A549 (cell line): ENCODE data around the gene ARHGDIA. TPM values are rescaled to one million over a fixed set of nuclear protein-coding genes. Genes with fewer than 3 reads are reported as not detected.

ENCODE experiments used
- ATAC-seq, 2 experiments: fragments of 200-7000 bp in 1 of 2; fragments of >200 bp in 1 of 2; cut with Nextera tagmentation in 1 of 2; cut with Tn5 transposase in 1 of 2; 3 replicates each; pipeline versions ENCODE4 v1.8.0 to v1.9.1; 2018 to 2020; ENCODE audit warnings: mild to moderate bottlenecking in 1 of 2, moderate library complexity in 1 of 2
- CTCF ChIA-PET: fragments of 300-600 bp; sonication (Branson Sonifier 250); formaldehyde crosslinking; extraction: SDS; loops from one replicate; lab custom pipeline; 2021; ENCODE audit warnings: antibody characterized with exemption, inconsistent platforms; lab: Yijun Ruan, JAX
- POLR2A ChIA-PET: fragments of 350-600 bp; formaldehyde crosslinking; extraction: SDS; loops from one replicate; lab custom pipeline; 2021; ENCODE audit warnings: antibody characterized with exemption, inconsistent platforms; lab: Yijun Ruan, JAX
- DNase-seq, 2 experiments: peaks; one replicate each; pipeline versions ENCODE4 v3.0.0 to v3.0.0-alpha.2; 2011 to 2016; ENCODE audit warnings: low read depth in 1 of 2, low spot score in 1 of 2
- FAIRE-seq: peaks from 2 replicates; lab custom pipeline; 2011; peaks lifted over from hg19 to GRCh38; lab: Jason Lieb, UNC
- H3K27ac ChIP-seq, 2 experiments: fragments of >200 bp; sonication (Bioruptor Twin); formaldehyde crosslinking; 3 replicates each; pipeline ENCODE4 v1.5.1; 2016 to 2017
- H3K4me1 ChIP-seq: fragments of >200 bp; sonication (Bioruptor Twin); formaldehyde crosslinking; 3 replicates; pipeline ENCODE4 v1.6.1; 2016
- H3K4me2 ChIP-seq: fragments of >200 bp; sonication (Bioruptor Twin); formaldehyde crosslinking; 3 replicates; pipeline ENCODE4 v1.6.1; 2016
- H3K4me3 ChIP-seq: fragments of >200 bp; sonication (Bioruptor Twin); formaldehyde crosslinking; 3 replicates; pipeline ENCODE4 v1.5.1; 2016
- H3K9me3 ChIP-seq: fragments of >200 bp; sonication (Bioruptor Twin); formaldehyde crosslinking; 3 replicates; pipeline ENCODE4 v1.6.1; 2016
- CEBPB ChIP-seq, 2 experiments: fragments of >200 bp in 1 of 2; sonication (Bioruptor Twin) in 1 of 2; formaldehyde crosslinking in 1 of 2; IDR thresholded peaks; 2 replicates each; pipeline ENCODE4 v1.6.1; 2012 to 2016
- CTCF ChIP-seq: fragments of >200 bp; sonication (Bioruptor Twin); formaldehyde crosslinking; IDR thresholded peaks from 3 replicates; pipeline ENCODE4 v1.5.1; 2016
- EHMT2 ChIP-seq: fragments of 200-600 bp; sonication (generic); IDR thresholded peaks from 2 replicates; pipeline ENCODE4 v1.6.1; 2016; ENCODE audit warnings: antibody characterized with exemption, low read depth, mild to moderate bottlenecking, moderate library complexity
- EP300 ChIP-seq, 2 experiments: fragments of >200 bp; sonication (Bioruptor Twin); formaldehyde crosslinking; IDR thresholded peaks; 2 replicates in 1 of 2; 3 replicates in 1 of 2; pipeline ENCODE4 v1.6.1; 2016 to 2017
- HOXB5 ChIP-seq: fragments of 250-450 bp; sonication (Bioruptor Pico); IDR thresholded peaks from 2 replicates; pipeline ENCODE4 v1.5.0; 2020; ENCODE audit warnings: mild to moderate bottlenecking, moderate library complexity
- JUNB ChIP-seq: fragments of >200 bp; sonication (Bioruptor Twin); formaldehyde crosslinking; IDR thresholded peaks from 2 replicates; pipeline ENCODE4 v1.6.1; 2016
- KDM1A ChIP-seq: fragments of 200-600 bp; sonication (generic); IDR thresholded peaks from 2 replicates; pipeline ENCODE4 v1.6.1; 2016; ENCODE audit warnings: low read depth, mild to moderate bottlenecking
- KDM5A ChIP-seq: fragments of 200-600 bp; sonication (generic); IDR thresholded peaks from 2 replicates; pipeline ENCODE4 v1.6.1; 2016; ENCODE audit warnings: antibody characterized with exemption, mild to moderate bottlenecking
- NFE2L2 ChIP-seq: fragments of 150-350 bp; conservative IDR thresholded peaks from 2 replicates; pipeline ENCODE4 v1.6.1; 2014; ENCODE audit warnings: low read length
- NPAS2 ChIP-seq: fragments of 250-450 bp; sonication (Bioruptor Pico); IDR thresholded peaks from 2 replicates; pipeline ENCODE4 v1.8.0; 2022; ENCODE audit warnings: mild to moderate bottlenecking, moderate library complexity, borderline replicate concordance
- NR3C1 ChIP-seq: fragments of >200 bp; sonication (Bioruptor Twin); formaldehyde crosslinking; IDR thresholded peaks from 3 replicates; pipeline ENCODE4 v1.6.1; 2017
- PHF8 ChIP-seq: fragments of 200-600 bp; sonication (generic); IDR thresholded peaks from 2 replicates; pipeline ENCODE4 v1.6.1; 2016; ENCODE audit warnings: low read depth, mild to moderate bottlenecking, antibody characterized with exemption, moderate library complexity, borderline replicate concordance
- POLR2A ChIP-seq: IDR thresholded peaks from 2 replicates; pipeline ENCODE4 v1.6.1; 2012; ENCODE audit warnings: mild to moderate bottlenecking, low read length
- POLR2AphosphoS2 ChIP-seq: conservative IDR thresholded peaks from 2 replicates; pipeline ENCODE4 v1.6.1; 2012; ENCODE audit warnings: low read length, improper control_type of control experiment, inconsistent platforms
- RAD21 ChIP-seq, 2 experiments: fragments of >200 bp in 1 of 2; sonication (Bioruptor Twin) in 1 of 2; formaldehyde crosslinking in 1 of 2; IDR thresholded peaks in 1 of 2; conservative IDR thresholded peaks in 1 of 2; 2 replicates in 1 of 2; 3 replicates in 1 of 2; pipeline ENCODE4 v1.6.1; 2012 to 2018; ENCODE audit warnings: inconsistent platforms in 1 of 2
- RFX5 ChIP-seq: fragments of 450-650 bp; IDR thresholded peaks from 2 replicates; pipeline ENCODE4 v1.7.1; 2014; ENCODE audit warnings: antibody characterized with exemption, mild to moderate bottlenecking, moderate library complexity
- TFCP2L1 ChIP-seq: fragments of 250-450 bp; sonication (Bioruptor Pico); IDR thresholded peaks from 2 replicates; pipeline ENCODE4 v1.5.0; 2021; ENCODE audit warnings: mild to moderate bottlenecking
- USF2 ChIP-seq: fragments of 450-650 bp; IDR thresholded peaks from 2 replicates; pipeline ENCODE4 v1.6.1; 2014; ENCODE audit warnings: antibody characterized with exemption
- ZSCAN20 ChIP-seq: fragments of 250-450 bp; sonication (Bioruptor Pico); IDR thresholded peaks from 2 replicates; pipeline ENCODE4 v1.8.0; 2022; ENCODE audit warnings: mild to moderate bottlenecking, moderate library complexity
- WGBS: methylation state at CpG from one replicate; pipeline ENCODE4 v1.1.6; 2017; ENCODE audit errors: missing lambda C conversion rate; 5-methylcytosine and 5-hydroxymethylcytosine counted together
- polyA plus RNA-seq, 4 experiments: library from polyadenylated mRNA; depleted of rRNA in 3 of 4; stranded (reverse); fragments of >200 nt; fragmentation: RNase III in 1 of 4; extraction: RNeasy Plus Mini Kit Qiagen cat#74134 plus additional on column Dnase treatment in 1 of 4; gene quantifications; 2 replicates in 3 of 4; 3 replicates in 1 of 4; pipeline ENCODE4 v1.2.3, GENCODE V29; 2011 to 2017
- TF ChIP-seq, protein P1 (sequence below): fragments of >200 bp; sonication (Bioruptor Twin); formaldehyde crosslinking; IDR thresholded peaks from 3 replicates; pipeline ENCODE4 v1.6.1; 2016
- TF ChIP-seq, protein P2 (sequence below): fragments of 250-450 bp; sonication (Bioruptor Pico); IDR thresholded peaks from 2 replicates; pipeline ENCODE4 v1.5.0; 2020; ENCODE audit warnings: low read depth, mild to moderate bottlenecking, moderate library complexity
- TF ChIP-seq, protein P3 (sequence below): fragments of >200 bp; sonication (Bioruptor Twin); formaldehyde crosslinking; IDR thresholded peaks from 2 replicates; pipeline ENCODE4 v1.6.1; 2016
- TF ChIP-seq, protein P4 (sequence below): fragments of 150-350 bp; IDR thresholded peaks from 2 replicates; pipeline ENCODE4 v1.6.1; 2014; ENCODE audit warnings: low read depth, mild to moderate bottlenecking, low read length
- TF ChIP-seq, protein P5 (sequence below): IDR thresholded peaks from 2 replicates; pipeline ENCODE4 v1.6.1; 2012; ENCODE audit warnings: low read depth, borderline replicate concordance
- TF ChIP-seq, protein P6 (sequence below): fragments of 250-450 bp; sonication (Bioruptor Pico); IDR thresholded peaks from 2 replicates; pipeline ENCODE4 v1.5.0; 2021; ENCODE audit warnings: mild to moderate bottlenecking, moderate library complexity, borderline replicate concordance

The ARHGDIA gene
- polyA plus RNA-seq, 2 of the 4 experiments (the other 2 are of a cell fraction), result 64.0 to 503 TPM

DNA sequence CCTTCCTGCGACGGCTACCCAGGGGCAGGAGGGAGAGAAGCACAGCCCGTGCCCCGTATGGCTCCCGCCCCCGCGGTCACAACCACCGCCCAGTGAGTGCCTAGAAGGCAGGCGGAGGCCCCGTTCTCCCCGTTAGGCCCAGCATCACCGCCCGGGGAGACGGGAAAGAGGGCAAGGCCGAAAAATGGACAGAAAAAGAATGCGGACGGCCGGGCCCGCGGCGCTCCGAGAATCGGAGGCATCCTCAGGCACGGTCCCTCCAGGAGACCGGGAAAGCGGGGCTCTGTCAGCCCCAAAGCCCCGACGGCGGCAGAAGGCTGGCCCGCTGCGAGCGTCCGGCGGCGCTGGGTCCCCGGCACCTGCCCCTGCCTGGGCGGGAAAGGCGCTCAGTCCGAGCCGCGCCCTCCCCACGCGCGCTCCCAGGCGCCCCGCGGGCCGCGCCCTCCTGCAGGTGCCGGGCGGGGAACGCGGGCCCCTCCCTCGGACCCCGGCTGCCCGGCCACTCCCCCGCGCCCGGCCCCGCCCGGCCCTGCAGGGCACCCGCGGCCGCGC lies 38.5 kb downstream of the ARHGDIA start:
- 2% methylated on average over 33 of the region's 65 CpGs for WGBS
- POLR2A ChIA-PET, result interaction anchor here (0.6 to 1.7 kb wide), 18 partner anchors 8 to 149 kb away, joined by 3 to 12 read pairs (median 3); partner anchors contain the start of genes ARL16, HGS, MRPL12 and P4HB
- H3K4me2 ChIP-seq, result peak overlapping the region; percentile 99
- peak overlapping the region; percentile 94 for H3K4me3 ChIP-seq
- no peak for DNase-seq
- no peak for FAIRE-seq
- peaks cover 21% of the 10 kb centered on the region; the same call in 2 of the 3 replicates for H3K4me1 ChIP-seq
- CTCF ChIA-PET, result interaction anchor here (0.6 to 1.6 kb wide), 6 partner anchors 12 to 114 kb away, joined by 3 to 8 read pairs (median 3); no protein-coding TSS in a partner anchor
- ATAC-seq, result peak; percentile 38 to 49; a peak in 5 of 6 replicates
- TF ChIP-seq USF2, result no peak
- TF ChIP-seq, protein P1, sequence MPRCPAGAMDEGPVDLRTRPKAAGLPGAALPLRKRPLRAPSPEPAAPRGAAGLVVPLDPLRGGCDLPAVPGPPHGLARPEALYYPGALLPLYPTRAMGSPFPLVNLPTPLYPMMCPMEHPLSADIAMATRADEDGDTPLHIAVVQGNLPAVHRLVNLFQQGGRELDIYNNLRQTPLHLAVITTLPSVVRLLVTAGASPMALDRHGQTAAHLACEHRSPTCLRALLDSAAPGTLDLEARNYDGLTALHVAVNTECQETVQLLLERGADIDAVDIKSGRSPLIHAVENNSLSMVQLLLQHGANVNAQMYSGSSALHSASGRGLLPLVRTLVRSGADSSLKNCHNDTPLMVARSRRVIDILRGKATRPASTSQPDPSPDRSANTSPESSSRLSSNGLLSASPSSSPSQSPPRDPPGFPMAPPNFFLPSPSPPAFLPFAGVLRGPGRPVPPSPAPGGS, result no peak
- no peak for TF ChIP-seq RAD21 (conservative IDR thresholded peaks at IDR 0.05 in 1 of 2, IDR thresholded peaks at IDR 0.05 in 1 of 2)
- 0 out of 2 replicates have a peak, but pooled peaks have one; percentile 21 for TF ChIP-seq KDM5A
- TF ChIP-seq PHF8, result peak; percentile 71
- 0 out of 2 replicates have a peak, but pooled peaks have one; percentile 22 for TF ChIP-seq POLR2A
- TF ChIP-seq, protein P2, sequence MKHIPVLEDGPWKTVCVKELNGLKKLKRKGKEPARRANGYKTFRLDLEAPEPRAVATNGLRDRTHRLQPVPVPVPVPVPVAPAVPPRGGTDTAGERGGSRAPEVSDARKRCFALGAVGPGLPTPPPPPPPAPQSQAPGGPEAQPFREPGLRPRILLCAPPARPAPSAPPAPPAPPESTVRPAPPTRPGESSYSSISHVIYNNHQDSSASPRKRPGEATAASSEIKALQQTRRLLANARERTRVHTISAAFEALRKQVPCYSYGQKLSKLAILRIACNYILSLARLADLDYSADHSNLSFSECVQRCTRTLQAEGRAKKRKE (CRISPR knock-in tag), result no peak
- 0 out of 2 replicates have a peak, but pooled peaks have one; percentile 25 for TF ChIP-seq KDM1A
- H3K9me3 ChIP-seq, result no peaks in the 10 kb centered on the region
- H3K27ac ChIP-seq, result peak overlapping the region; percentile 93 to 99

GRCh38 chr17:81831957-81832607 lies 39.1 kb downstream of the ARHGDIA start:
- DNase-seq (no peak), FAIRE-seq (no peak), ATAC-seq (peak; percentile 4 to 14; a peak in 4 of 6 replicates)
- Histone ChIP-seq H3K4me3 (peak overlapping the region; percentile 94), H3K9me3 (no peaks in the 10 kb centered on the region), H3K4me2 (peak overlapping the region; percentile 99), H3K27ac (peak overlapping the region; percentile 93 to 99), H3K4me1 (peaks cover 21% of the 10 kb centered on the region; the same call in 2 of the 3 replicates)
- TF ChIP-seq CTCF (no peak), HOXB5 (no peak), JUNB (no peak), ZSCAN20 (CRISPR knock-in tag) (no peak), TFCP2L1 (CRISPR knock-in tag) (no peak), EHMT2 (no peak), NR3C1 (no peak), CEBPB (IDR thresholded peaks at IDR 0.05) (no peak), EP300 (IDR thresholded peaks at IDR 0.05) (no peak), NFE2L2 (no peak), RFX5 (no peak), KDM1A (no peak), NPAS2 (CRISPR knock-in tag) (no peak), POLR2AphosphoS2 (no peak)
- TF ChIP-seq, protein P3, sequence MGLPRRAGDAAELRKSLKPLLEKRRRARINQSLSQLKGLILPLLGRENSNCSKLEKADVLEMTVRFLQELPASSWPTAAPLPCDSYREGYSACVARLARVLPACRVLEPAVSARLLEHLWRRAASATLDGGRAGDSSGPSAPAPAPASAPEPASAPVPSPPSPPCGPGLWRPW, result no peak
- TF ChIP-seq, protein P4, sequence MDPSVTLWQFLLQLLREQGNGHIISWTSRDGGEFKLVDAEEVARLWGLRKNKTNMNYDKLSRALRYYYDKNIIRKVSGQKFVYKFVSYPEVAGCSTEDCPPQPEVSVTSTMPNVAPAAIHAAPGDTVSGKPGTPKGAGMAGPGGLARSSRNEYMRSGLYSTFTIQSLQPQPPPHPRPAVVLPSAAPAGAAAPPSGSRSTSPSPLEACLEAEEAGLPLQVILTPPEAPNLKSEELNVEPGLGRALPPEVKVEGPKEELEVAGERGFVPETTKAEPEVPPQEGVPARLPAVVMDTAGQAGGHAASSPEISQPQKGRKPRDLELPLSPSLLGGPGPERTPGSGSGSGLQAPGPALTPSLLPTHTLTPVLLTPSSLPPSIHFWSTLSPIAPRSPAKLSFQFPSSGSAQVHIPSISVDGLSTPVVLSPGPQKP, result no peak
- TF ChIP-seq, protein P5, sequence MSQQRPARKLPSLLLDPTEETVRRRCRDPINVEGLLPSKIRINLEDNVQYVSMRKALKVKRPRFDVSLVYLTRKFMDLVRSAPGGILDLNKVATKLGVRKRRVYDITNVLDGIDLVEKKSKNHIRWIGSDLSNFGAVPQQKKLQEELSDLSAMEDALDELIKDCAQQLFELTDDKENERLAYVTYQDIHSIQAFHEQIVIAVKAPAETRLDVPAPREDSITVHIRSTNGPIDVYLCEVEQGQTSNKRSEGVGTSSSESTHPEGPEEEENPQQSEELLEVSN, result no peak
- TF ChIP-seq, protein P6, sequence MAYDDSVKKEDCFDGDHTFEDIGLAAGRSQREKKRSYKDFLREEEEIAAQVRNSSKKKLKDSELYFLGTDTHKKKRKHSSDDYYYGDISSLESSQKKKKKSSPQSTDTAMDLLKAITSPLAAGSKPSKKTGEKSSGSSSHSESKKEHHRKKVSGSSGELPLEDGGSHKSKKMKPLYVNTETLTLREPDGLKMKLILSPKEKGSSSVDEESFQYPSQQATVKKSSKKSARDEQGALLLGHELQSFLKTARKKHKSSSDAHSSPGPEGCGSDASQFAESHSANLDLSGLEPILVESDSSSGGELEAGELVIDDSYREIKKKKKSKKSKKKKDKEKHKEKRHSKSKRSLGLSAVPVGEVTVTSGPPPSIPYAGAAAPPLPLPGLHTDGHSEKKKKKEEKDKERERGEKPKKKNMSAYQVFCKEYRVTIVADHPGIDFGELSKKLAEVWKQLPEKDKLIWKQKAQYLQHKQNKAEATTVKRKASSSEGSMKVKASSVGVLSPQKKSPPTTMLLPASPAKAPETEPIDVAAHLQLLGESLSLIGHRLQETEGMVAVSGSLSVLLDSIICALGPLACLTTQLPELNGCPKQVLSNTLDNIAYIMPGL (CRISPR knock-in tag), result no peak
- 76% methylated on average over 18 of the region's 18 CpGs for WGBS
- ChIA-PET CTCF (interaction anchor here (0.6 to 1.4 kb wide), 3 partner anchors 28 to 113 kb away, joined by 3 to 4 read pairs (median 3); no protein-coding TSS in a partner anchor), POLR2A (interaction anchor here (0.6 to 1.4 kb wide), 2 partner anchors 10 to 108 kb away, joined by 5 to 12 read pairs; no protein-coding TSS in a partner anchor)
